ENCODE measurements around the gene PTPRE.

DNA sequence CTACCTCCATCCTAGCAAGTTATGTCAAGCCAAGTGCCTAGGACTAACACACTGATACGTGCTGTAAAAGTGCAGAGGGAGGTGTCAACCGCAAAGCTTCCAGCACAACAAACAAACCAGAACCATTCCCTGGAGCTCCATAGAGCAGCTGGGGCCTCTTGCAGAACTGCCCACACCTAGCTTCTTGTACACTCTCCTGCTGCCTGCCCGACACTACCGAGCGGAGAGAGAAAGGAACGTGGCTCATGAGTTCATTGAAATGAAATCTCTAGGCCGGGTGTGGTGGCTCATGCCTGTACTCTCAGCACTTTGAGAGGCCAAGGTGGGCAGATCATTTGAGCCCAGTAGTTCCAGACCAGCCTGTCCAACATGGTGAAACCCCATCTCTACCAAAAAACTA, 145.8 kb downstream of the PTPRE start:
- TF ChIP-seq, protein P1, sequence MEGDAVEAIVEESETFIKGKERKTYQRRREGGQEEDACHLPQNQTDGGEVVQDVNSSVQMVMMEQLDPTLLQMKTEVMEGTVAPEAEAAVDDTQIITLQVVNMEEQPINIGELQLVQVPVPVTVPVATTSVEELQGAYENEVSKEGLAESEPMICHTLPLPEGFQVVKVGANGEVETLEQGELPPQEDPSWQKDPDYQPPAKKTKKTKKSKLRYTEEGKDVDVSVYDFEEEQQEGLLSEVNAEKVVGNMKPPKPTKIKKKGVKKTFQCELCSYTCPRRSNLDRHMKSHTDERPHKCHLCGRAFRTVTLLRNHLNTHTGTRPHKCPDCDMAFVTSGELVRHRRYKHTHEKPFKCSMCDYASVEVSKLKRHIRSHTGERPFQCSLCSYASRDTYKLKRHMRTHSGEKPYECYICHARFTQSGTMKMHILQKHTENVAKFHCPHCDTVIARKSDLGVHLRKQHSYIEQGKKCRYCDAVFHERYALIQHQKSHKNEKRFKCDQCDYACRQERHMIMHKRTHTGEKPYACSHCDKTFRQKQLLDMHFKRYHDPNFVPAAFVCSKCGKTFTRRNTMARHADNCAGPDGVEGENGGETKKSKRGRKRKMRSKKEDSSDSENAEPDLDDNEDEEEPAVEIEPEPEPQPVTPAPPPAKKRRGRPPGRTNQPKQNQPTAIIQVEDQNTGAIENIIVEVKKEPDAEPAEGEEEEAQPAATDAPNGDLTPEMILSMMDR (IDR thresholded peaks at IDR 0.05): no peak
- TF ChIP-seq POLR2AphosphoS5 (IDR thresholded peaks at IDR 0.05): no peak

Data from upper lobe of left lung (tissue), 4 donors.